AG10803 (cell line): Measurements from ENCODE around the gene TRIM27.
A peak's percentile ranks its signal among the peaks of the same experiment; 100 is the strongest.

Experiments used
- DNase-seq: peaks from one replicate; pipeline ENCODE4 v3.0.0; 2010; ENCODE audit warnings: low read depth
- H3K4me3 ChIP-seq: 2 replicates; pipeline ENCODE4 v1.5.1; 2011; ENCODE audit warnings: mild to moderate bottlenecking, low read length, control low read depth
- TF ChIP-seq, protein P1 (sequence below): conservative IDR thresholded peaks from 2 replicates; pipeline ENCODE4 v1.5.1; 2011; ENCODE audit warnings: mild to moderate bottlenecking, low read length, control low read depth, inconsistent platforms

The TRIM27 gene

GRCh38 chr6:28900577-28901256 is 23.1 kb downstream of the TRIM27 start:
- TF ChIP-seq, protein P1, sequence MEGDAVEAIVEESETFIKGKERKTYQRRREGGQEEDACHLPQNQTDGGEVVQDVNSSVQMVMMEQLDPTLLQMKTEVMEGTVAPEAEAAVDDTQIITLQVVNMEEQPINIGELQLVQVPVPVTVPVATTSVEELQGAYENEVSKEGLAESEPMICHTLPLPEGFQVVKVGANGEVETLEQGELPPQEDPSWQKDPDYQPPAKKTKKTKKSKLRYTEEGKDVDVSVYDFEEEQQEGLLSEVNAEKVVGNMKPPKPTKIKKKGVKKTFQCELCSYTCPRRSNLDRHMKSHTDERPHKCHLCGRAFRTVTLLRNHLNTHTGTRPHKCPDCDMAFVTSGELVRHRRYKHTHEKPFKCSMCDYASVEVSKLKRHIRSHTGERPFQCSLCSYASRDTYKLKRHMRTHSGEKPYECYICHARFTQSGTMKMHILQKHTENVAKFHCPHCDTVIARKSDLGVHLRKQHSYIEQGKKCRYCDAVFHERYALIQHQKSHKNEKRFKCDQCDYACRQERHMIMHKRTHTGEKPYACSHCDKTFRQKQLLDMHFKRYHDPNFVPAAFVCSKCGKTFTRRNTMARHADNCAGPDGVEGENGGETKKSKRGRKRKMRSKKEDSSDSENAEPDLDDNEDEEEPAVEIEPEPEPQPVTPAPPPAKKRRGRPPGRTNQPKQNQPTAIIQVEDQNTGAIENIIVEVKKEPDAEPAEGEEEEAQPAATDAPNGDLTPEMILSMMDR, result no peak
- no peak for DNase-seq
- H3K4me3 ChIP-seq, result no peak overlapping the region

DNA sequence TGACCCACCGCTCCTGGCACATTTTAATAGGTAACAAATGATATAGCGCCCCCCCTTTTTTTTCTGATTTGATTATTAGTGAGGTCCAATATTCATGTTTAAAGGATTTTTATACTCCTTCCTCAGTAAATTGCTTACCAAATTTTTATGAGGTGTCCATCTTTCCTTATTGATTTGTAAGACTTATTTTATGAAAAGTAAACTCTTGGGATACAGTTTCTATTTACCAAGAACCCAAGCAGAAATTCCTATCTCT is 25.1 kb downstream of the TRIM27 start:
- DNase-seq, result no peak
- TF ChIP-seq, protein P1, result no peak
- no peak overlapping the region for H3K4me3 ChIP-seq

DNA sequence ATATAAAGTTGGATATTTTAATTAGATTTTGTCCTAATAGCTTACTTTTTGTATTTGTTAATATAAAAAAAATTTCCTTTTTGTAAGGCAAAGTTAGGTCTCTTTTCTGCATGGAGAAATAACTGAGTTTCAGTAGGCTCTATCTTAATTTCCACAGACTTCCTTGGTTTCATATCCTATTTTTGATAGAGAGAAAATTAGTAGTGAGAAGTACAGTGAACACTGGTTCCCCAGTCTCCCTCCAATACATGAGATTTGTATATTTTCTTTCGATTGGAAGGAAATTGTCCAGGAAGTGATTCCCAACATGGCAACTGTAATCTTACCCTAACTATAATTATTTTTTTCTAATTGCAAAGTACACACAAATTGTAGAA is 26.4 kb downstream of the TRIM27 start:
- DNase-seq, result no peak
- TF ChIP-seq, protein P1, result no peak
- peak overlapping the region; percentile 82 for H3K4me3 ChIP-seq

DNA sequence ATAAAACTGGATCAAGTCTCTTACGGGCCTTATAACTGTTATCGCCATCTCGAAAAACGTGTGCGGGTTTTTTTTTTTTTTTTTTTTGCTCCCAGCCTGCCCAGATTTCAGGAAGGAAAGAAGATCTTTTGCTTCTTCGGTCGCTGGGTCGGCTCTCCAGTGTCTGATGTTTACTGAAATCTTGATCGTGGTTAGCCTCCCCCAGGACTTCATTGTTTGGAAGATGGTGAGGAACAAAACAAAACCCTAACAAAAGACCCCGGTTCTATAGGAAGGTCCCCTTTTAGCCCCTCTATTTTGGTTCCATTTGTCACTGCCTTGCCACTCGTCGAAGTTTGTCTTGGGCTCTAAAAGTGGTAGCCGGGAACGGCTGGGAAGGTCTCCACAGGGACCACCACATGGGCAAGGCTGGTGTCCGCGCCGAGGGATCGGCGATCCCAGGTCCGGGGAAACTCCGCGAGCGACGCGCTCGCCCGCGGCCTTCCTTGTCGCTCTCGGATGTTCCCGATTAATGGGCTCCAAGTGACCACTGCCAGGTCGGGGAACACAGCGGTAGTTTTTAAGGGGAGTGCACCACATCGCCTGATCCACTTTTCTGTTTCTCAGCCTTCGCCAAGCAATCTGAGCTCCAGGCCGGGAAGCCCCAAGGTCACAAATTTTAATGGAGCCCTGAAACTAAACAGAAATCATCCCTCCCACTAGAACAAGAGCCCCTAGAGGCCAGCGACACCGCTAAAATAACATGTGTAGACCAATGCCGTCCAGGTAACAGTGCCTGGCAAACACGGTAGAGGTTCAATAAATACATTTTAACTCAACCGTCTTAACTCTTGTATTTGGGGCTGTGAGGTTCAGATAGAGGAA is 27.0 kb downstream of the TRIM27 start:
- peak overlapping the region; percentile 82 for H3K4me3 ChIP-seq
- TF ChIP-seq, protein P1, result peak; percentile 47
- DNase-seq, result peak; percentile 53

GRCh38 chr6:28895131-28895812 is 28.5 kb downstream of the TRIM27 start:
- TF ChIP-seq, protein P1, result no peak
- H3K4me3 ChIP-seq, result peak overlapping the region; percentile 82
- DNase-seq, result peak; percentile 95

DNA sequence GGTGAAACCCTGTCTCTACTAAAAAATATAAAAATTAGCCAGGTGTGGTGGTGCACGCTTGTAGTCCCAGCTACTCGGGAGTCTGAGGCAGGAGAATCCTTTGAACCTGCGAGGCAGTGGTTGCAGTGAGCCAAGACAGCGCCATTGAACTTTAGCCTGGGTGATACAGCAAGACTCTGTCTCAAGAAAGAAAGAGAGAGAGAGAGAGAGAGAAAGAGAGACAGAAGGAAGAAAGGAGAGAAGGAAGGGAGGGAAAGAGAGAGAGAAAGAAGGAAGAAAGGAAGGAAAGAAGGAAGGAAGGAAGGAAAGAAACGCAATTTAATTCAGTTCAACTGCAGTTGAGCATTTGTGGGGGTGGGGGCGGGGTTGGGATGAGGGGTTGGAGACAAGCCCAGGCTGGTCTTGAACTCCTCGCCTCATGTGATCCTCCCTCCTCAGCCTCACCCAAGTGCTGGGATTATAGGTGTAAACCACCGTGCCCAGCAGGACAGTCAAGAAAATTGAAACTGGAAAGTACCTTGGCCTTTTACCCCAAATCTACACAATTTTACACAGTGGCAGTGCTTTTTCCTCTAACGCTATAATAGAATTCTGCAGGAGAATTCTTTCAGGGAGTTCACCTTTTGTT is 30.5 kb downstream of the TRIM27 start:
- DNase-seq, result no peak
- TF ChIP-seq, protein P1, result no peak
- H3K4me3 ChIP-seq, result no peak overlapping the region
